Adrenal gland (tissue), 5 donors: ENCODE measurements around the gene ALDH3B2.

ENCODE experiments used
- CTCF ChIP-seq, 6 experiments: fragments of 450-650 bp in 4 of 6; fragments of 200-600 bp in 2 of 6; sonication (generic) in 1 of 6; IDR thresholded peaks; 1 replicate in 5 of 6; 2 replicates in 1 of 6; pipeline versions ENCODE4 v1.5.1 to v1.8.0; 2016 to 2021; ENCODE audit warnings: antibody characterized with exemption in 6 of 6, mild to moderate bottlenecking in 2 of 6, moderate library complexity in 1 of 6
- POLR2A ChIP-seq, 2 donors: fragments of 450-650 bp; IDR thresholded peaks; one replicate each; pipeline ENCODE4 v1.6.1; 2017; ENCODE audit warnings: antibody characterized with exemption in 2 of 2, mild to moderate bottlenecking in 2 of 2, moderate library complexity in 1 of 2
- donor health status: DM: no; HTN: no; CAD: no.

GRCh38 chr11:67667490-67668191 lies 6.8 kb downstream of the ALDH3B2 start:
- TF ChIP-seq CTCF (IDR thresholded peaks at IDR 0.05) (no peak), POLR2A (IDR thresholded peaks at IDR 0.05) (no peak)
